Activated CD8-positive, alpha-beta T cell treated with anti-CD3 and anti-CD28 coated beads for 36 hours (primary cell): ENCODE measurements around the gene TBXAS1. TPM values are rescaled to one million over a fixed set of nuclear protein-coding genes. Genes with fewer than 3 reads are reported as not detected.

ENCODE experiments used
- ATAC-seq: fragments of 200-7000 bp; cut with Tn5 transposase; one replicate; pipeline ENCODE4 v1.10.0; 2021; ENCODE audit warnings: mild to moderate bottlenecking, moderate library complexity
- CTCF ChIA-PET: fragments of 350-600 bp; sonication (Branson Sonifier 250); formaldehyde crosslinking; loops from one replicate; lab custom pipeline; 2021; ENCODE audit warnings: antibody characterized with exemption; lab: Charles Lee
- POLR2A ChIA-PET: fragments of 350-600 bp; sonication (Branson Sonifier 250); formaldehyde crosslinking; loops from one replicate; lab custom pipeline; 2021; ENCODE audit warnings: antibody characterized with exemption; lab: Charles Lee
- DNase-seq: peaks from one replicate; pipeline ENCODE4 v3.0.0-alpha.2; 2020
- H3K27ac Mint-ChIP-seq: one replicate; pipeline ENCODE4 v1.8.0; 2021; ENCODE audit warnings: mild to moderate bottlenecking, mixed read lengths
- H3K27me3 Mint-ChIP-seq: one replicate; pipeline ENCODE4 v1.8.0; 2021; ENCODE audit warnings: mixed read lengths
- H3K36me3 Mint-ChIP-seq: one replicate; pipeline ENCODE4 v1.8.0; 2021; ENCODE audit warnings: low read depth, mixed read lengths
- H3K4me1 Mint-ChIP-seq: one replicate; pipeline ENCODE4 v1.8.0; 2021; ENCODE audit warnings: low read depth, mixed read lengths
- H3K4me3 Mint-ChIP-seq: one replicate; pipeline ENCODE4 v1.8.0; 2021; ENCODE audit warnings: mild to moderate bottlenecking, moderate library complexity, mixed read lengths
- H3K9me3 Mint-ChIP-seq: one replicate; pipeline ENCODE4 v1.8.0; 2021; ENCODE audit warnings: mixed read lengths
- CTCF ChIP-seq: fragments of 200-600 bp; IDR thresholded peaks from one replicate; pipeline ENCODE4 v1.8.0; 2022; ENCODE audit warnings: antibody characterized with exemption, mild to moderate bottlenecking
- intact Hi-C: fragments of 100-400 bp; cut with micrococcal nuclease; formaldehyde crosslinking; loops from one replicate; pipeline ENCODE4 v1.10.0; 2022
- total RNA-seq, 2 experiments: library from RNA; stranded (reverse); gene quantifications; one replicate each; pipeline ENCODE4 v1.2.3, GENCODE V29; 2021

The TBXAS1 gene
- total RNA-seq, 2 experiments from 2014 or later = 1.5 to 2.1 TPM

DNA sequence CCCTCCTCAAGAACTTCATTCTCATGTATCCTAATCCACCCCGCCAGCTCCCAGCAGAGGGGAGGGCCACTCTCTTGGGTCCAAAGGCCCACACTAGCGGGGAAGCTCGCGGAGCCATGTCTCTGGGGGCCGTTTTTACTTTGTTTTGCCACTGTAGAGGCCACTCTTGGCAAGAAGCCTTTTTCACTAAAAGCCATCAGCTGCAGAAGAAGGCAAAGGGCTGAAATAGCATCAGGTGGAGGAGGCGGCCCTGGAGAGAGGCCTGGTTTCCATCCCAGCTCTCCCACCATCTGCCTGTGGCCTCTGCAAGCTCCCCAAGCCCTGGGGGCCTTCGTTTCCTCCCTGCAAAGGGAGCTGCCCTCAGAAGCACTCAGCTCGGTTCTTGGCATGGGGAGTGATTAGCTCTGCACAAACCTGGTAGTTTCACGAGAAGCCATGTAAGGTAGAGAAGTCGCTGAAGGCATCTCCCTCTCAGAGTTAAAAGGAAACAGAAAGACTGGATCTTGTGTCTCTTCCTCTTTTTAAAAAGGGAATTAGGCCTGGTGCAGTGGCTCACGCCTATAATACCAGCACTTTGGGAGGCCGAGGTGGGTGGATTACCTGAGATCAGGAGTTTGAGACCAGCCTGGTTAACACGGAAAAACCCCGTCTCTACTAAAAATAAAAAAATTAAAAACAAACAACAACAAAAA, 163.4 kb downstream of the TBXAS1 start:
- H3K36me3 Mint-ChIP-seq = no peaks in the 10 kb centered on the region
- no peaks in the 10 kb centered on the region for H3K9me3 Mint-ChIP-seq
- ATAC-seq (no peak), DNase-seq (no peak)
- no peaks in the 10 kb centered on the region for H3K27me3 Mint-ChIP-seq
- H3K4me3 Mint-ChIP-seq = no peak overlapping the region
- no peaks in the 10 kb centered on the region for H3K4me1 Mint-ChIP-seq
- intact Hi-C loops = no loop called here
- CTCF ChIA-PET = interaction anchor here (0.6 to 3.1 kb wide), 2 partner anchors 10 to 61 kb away, joined by 4 to 13 read pairs; no protein-coding TSS in a partner anchor
- POLR2A ChIA-PET = interaction anchor here (0.7 kb wide), 1 partner anchor 75 kb away, joined by 3 read pairs; no protein-coding TSS in a partner anchor
- no peak for TF ChIP-seq CTCF
- no peak overlapping the region for H3K27ac Mint-ChIP-seq

DNA sequence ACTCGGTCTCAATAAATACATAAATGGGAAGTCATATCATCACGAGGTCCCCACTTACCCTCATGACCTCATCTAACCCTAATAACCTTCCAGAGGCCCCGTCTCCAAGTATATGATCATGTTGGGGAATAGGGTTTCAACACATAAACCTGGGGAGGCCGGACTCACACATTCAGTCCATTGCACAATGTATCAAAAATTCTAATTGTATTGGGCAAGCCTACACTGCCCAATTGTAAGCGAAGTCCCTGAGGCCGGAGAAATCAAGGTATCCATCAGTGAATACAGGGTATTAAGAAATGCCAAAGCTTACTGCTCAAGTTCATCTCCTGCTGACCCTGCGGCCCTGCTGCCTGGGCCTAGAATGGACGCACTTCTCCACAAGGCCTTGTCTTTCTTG, 164.1 kb downstream of the TBXAS1 start:
- ChIA-PET CTCF (interaction anchor here (3.1 kb wide), 1 partner anchor 9 kb away, joined by 13 read pairs; no protein-coding TSS in a partner anchor), POLR2A (interaction anchor here (0.7 kb wide), 1 partner anchor 76 kb away, joined by 3 read pairs; no protein-coding TSS in a partner anchor)
- no peaks in the 10 kb centered on the region for H3K27me3 Mint-ChIP-seq

GRCh38 chr7:139993592-139993991, 164.5 kb downstream of the TBXAS1 start:
- H3K4me1 Mint-ChIP-seq = no peaks in the 10 kb centered on the region
- H3K9me3 Mint-ChIP-seq = no peaks in the 10 kb centered on the region
- no peak overlapping the region for H3K4me3 Mint-ChIP-seq
- no peak overlapping the region for H3K27ac Mint-ChIP-seq
- no peak for DNase-seq
- no peaks in the 10 kb centered on the region for H3K27me3 Mint-ChIP-seq
- TF ChIP-seq CTCF = no peak
- H3K36me3 Mint-ChIP-seq = no peaks in the 10 kb centered on the region
- intact Hi-C loops = no loop called here
- no peak for ATAC-seq
- POLR2A ChIA-PET = interaction anchor here (0.7 kb wide), 1 partner anchor 76 kb away, joined by 3 read pairs; no protein-coding TSS in a partner anchor
- CTCF ChIA-PET = interaction anchor here (3.1 kb wide), 1 partner anchor 9 kb away, joined by 13 read pairs; no protein-coding TSS in a partner anchor

More for the DNA sequence above, 164.1 kb downstream of the TBXAS1 start:
- ATAC-seq = no peak
- intact Hi-C loops = no loop called here
- DNase-seq = no peak
- Mint-ChIP-seq H3K36me3 (no peaks in the 10 kb centered on the region), H3K4me3 (no peak overlapping the region), H3K4me1 (no peaks in the 10 kb centered on the region), H3K27ac (no peak overlapping the region), H3K9me3 (no peaks in the 10 kb centered on the region)
- TF ChIP-seq CTCF = no peak

- no peaks in the 10 kb centered on the region for H3K36me3 Mint-ChIP-seq
- no peak for TF ChIP-seq CTCF
- H3K27ac Mint-ChIP-seq = no peak overlapping the region
- CTCF ChIA-PET = interaction anchor here (0.9 to 3.1 kb wide), 3 partner anchors 8 to 393 kb away, joined by 3 to 13 read pairs (median 4); no protein-coding TSS in a partner anchor
- intact Hi-C loops = no loop called here
- ATAC-seq (no peak), DNase-seq (no peak)
- no peak overlapping the region for H3K4me3 Mint-ChIP-seq
- POLR2A ChIA-PET = no interaction called here
- no peaks in the 10 kb centered on the region for H3K27me3 Mint-ChIP-seq
- H3K9me3 Mint-ChIP-seq = no peaks in the 10 kb centered on the region
- H3K4me1 Mint-ChIP-seq = no peaks in the 10 kb centered on the region
These were observed 165.3 kb downstream of the TBXAS1 start for GRCh38 chr7:139994356-139994755.
